ENCODE measurements around the gene MAGEA6.
"Not testable (repeated sequence)": the region's sequence is repeated elsewhere in the genome, so short reads cannot be mapped to it uniquely, and the experiment has no call there.

Gene MAGEA6

GRCh38 chrX:152758918-152759317, 10.6 kb downstream of the MAGEA6 start, which contains the start of gene CSAG3:
Gene CSAG3 (plus strand): TSS chrX:152759218.
- H3K4me1 ChIP-seq; H2AFZ ChIP-seq; H3K36me3 ChIP-seq (ENCODE audit: control insufficient read depth, insufficient read depth, low read length); H3K4me2 ChIP-seq (ENCODE audit: low read length); H3K27me3 ChIP-seq (ENCODE audit: control insufficient read depth, insufficient read depth, low read length); H3K27ac ChIP-seq; H3K4me3 ChIP-seq (ENCODE audit: low read depth, low read length); H3K9me3 ChIP-seq (ENCODE audit: control insufficient read depth, low read length); H3K79me2 ChIP-seq; H3K9ac ChIP-seq: not testable (repeated sequence)

GRCh38 chrX:152754871-152755270, 14.6 kb downstream of the MAGEA6 start:
- H2AFZ ChIP-seq; H3K9ac ChIP-seq; H3K4me2 ChIP-seq (ENCODE audit: low read length); H3K79me2 ChIP-seq; H3K27me3 ChIP-seq (ENCODE audit: control insufficient read depth, insufficient read depth, low read length); H3K9me3 ChIP-seq (ENCODE audit: control insufficient read depth, low read length); H3K27ac ChIP-seq; H3K36me3 ChIP-seq (ENCODE audit: control insufficient read depth, insufficient read depth, low read length); H3K4me3 ChIP-seq (ENCODE audit: low read depth, low read length); H3K4me1 ChIP-seq: not testable (repeated sequence)

- not testable (repeated sequence) for H3K9ac ChIP-seq; H3K4me3 ChIP-seq (ENCODE audit: low read depth, low read length); H3K79me2 ChIP-seq; H3K4me1 ChIP-seq; H2AFZ ChIP-seq; H3K9me3 ChIP-seq (ENCODE audit: control insufficient read depth, low read length); H3K36me3 ChIP-seq (ENCODE audit: control insufficient read depth, insufficient read depth, low read length); H3K27ac ChIP-seq; H3K27me3 ChIP-seq (ENCODE audit: control insufficient read depth, insufficient read depth, low read length); H3K4me2 ChIP-seq (ENCODE audit: low read length)
Observed at GRCh38 chrX:152753686-152754650, 15.5 kb downstream of the MAGEA6 start, which contains the start of gene MAGEA2. Gene MAGEA2 (minus strand): TSS chrX:152753842. CDS start chrX:152751363, 2,479 bp downstream.

DNA sequence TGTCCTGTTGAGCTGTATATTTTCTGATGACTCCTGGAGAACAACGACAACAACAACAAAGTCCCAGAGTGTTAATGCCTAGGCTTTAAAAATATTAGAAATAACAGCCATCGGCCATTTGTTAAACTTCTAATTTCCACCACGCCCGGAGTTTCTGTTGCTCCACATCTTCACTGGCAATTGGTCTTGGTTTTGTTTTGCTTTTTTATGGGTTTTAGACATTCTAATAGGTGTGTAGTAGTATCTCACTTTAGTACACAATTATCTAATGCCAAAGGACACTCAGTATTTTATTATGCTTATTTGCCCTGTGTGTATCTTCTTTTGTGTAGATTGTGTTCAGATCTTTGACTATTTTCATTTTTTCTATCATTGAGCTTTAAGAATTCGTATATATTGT, 30.9 kb downstream of the MAGEA6 start:
- no peaks in the 10 kb centered on the region for H3K27me3 ChIP-seq (ENCODE audit: control insufficient read depth, insufficient read depth, low read length)
- H3K4me2 ChIP-seq (ENCODE audit: low read length): no peak overlapping the region
- no peak overlapping the region for H3K9ac ChIP-seq
- no peak for TF ChIP-seq CTCF (IDR thresholded peaks at IDR 0.05)
- no peak overlapping the region for H3K27ac ChIP-seq
- H3K9me3 ChIP-seq (ENCODE audit: control insufficient read depth, low read length): no peaks in the 10 kb centered on the region
- H2AFZ ChIP-seq: no peak overlapping the region
- no peaks in the 10 kb centered on the region for H3K36me3 ChIP-seq (ENCODE audit: control insufficient read depth, insufficient read depth, low read length)
- no peaks in the 10 kb centered on the region for H3K79me2 ChIP-seq
- H3K4me3 ChIP-seq (ENCODE audit: low read depth, low read length): no peak overlapping the region
- H3K4me1 ChIP-seq: no peaks in the 10 kb centered on the region

GRCh38 chrX:152736528-152736927, 33.0 kb downstream of the MAGEA6 start:
- H3K4me2 ChIP-seq (ENCODE audit: low read length); H3K4me3 ChIP-seq (ENCODE audit: low read depth, low read length); H3K4me1 ChIP-seq; H3K27ac ChIP-seq; H2AFZ ChIP-seq; H3K27me3 ChIP-seq (ENCODE audit: control insufficient read depth, insufficient read depth, low read length); H3K9me3 ChIP-seq (ENCODE audit: control insufficient read depth, low read length); H3K36me3 ChIP-seq (ENCODE audit: control insufficient read depth, insufficient read depth, low read length); H3K9ac ChIP-seq; H3K79me2 ChIP-seq: not testable (repeated sequence)

DNA sequence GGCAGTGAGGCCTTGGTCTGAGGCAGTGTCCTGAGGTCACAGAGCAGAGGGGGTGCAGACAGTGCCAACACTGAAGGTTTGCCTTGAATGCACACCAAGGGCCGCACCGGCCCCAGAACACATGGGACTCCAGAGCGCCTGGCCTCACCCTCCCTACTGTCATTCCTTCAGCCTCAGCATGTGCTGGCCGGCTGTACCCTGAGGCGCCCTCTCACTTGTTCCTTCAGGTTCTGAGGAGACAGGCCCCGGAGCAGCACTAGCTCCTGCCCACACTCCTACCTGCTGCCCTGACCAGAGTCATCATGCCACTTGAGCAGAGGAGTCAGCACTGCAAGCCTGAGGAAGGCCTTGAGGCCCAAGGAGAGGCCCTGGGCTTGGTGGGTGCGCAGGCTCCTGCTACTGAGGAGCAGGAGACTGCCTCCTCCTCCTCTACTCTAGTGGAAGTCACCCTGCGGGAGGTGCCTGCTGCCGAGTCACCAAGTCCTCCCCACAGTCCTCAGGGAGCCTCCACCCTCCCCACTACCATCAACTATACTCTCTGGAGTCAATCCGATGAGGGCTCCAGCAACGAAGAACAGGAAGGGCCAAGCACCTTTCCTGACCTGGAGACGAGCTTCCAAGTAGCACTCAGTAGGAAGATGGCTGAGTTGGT, 33.5 kb downstream of the MAGEA6 start:
- H2AFZ ChIP-seq: no peak overlapping the region
- H3K27ac ChIP-seq: no peak overlapping the region
- no peaks in the 10 kb centered on the region for H3K4me1 ChIP-seq
- H3K9ac ChIP-seq: no peak overlapping the region
- no peak for TF ChIP-seq CTCF (IDR thresholded peaks at IDR 0.05)
- H3K79me2 ChIP-seq: no peaks in the 10 kb centered on the region
- H3K27me3 ChIP-seq (ENCODE audit: control insufficient read depth, insufficient read depth, low read length): no peaks in the 10 kb centered on the region
- H3K4me3 ChIP-seq (ENCODE audit: low read depth, low read length): no peak overlapping the region
- H3K36me3 ChIP-seq (ENCODE audit: control insufficient read depth, insufficient read depth, low read length): no peaks in the 10 kb centered on the region
- no peaks in the 10 kb centered on the region for H3K9me3 ChIP-seq (ENCODE audit: control insufficient read depth, low read length)
- no peak overlapping the region for H3K4me2 ChIP-seq (ENCODE audit: low read length)
